Right ventricle myocardium inferior (tissue), 1 donor: ENCODE results near the gene SMAD6. TPM values are rescaled to one million over a fixed set of nuclear protein-coding genes. Genes with fewer than 3 reads are reported as not detected.

ENCODE experiments used
- ATAC-seq: fragments of 200-7000 bp; cut with Tn5 transposase; one replicate; pipeline ENCODE4 v1.9.1; 2020; ENCODE audit warnings: mild to moderate bottlenecking, moderate library complexity
- DNase-seq: peaks from one replicate; pipeline ENCODE4 v3.0.0; 2021; ENCODE audit errors: missing footprints
- intact Hi-C: fragments of 100-400 bp; cut with DNase I; formaldehyde crosslinking; loops from one replicate; pipeline ENCODE4 v1.11.0; 2022
- total RNA-seq: library from RNA; stranded (reverse); fragmentation: NEBNext Ultra II Directional; extraction: Animal tissue kit (Norgen Biotek cat#: 25700); gene quantifications from one replicate; pipeline ENCODE4 v1.2.1, GENCODE V29; 2021
- donor health status: DM: no; HTN: yes; CAD: no; lungs with severe emphysema.

The SMAD6 gene
- total RNA-seq, 1 donor from 2014 or later: 16.2 TPM

DNA sequence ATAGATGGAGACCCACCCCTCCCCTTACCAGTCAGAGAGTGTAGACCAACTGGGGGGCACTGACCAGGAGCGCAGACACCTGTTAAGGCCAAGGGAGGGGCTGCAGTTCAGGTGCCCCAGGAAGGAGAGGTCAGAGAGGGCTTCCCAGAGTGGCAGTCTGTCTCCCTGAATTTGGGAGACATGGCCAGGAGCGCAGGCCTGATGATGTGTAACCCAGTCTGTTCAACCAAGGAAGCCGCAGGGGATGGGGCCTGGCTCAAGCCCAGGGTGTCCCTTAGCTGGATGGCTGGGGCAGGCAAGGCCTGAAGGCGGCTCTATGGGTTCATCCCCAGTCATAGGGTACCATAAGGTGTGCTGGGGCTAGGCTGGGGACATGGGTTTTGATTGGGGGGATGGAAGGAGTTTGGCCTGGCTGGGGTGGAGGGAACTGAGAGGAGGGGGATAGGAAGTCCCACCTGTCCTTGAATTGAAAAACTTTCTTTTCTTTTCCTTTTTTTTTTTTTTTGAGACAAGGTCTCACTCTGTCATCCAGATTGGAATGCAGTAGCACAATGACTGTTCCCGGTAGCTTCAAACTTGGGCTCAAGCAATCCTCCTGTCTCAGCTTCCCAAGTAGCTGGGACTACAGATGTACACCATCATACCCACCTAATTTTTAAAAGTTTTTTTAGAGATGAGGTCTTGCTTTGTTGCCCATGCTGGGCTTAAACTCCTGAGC lies 75.7 kb downstream of the SMAD6 start:
- no peak for DNase-seq
- intact Hi-C loops: no loop called here
- ATAC-seq: no peak

DNA sequence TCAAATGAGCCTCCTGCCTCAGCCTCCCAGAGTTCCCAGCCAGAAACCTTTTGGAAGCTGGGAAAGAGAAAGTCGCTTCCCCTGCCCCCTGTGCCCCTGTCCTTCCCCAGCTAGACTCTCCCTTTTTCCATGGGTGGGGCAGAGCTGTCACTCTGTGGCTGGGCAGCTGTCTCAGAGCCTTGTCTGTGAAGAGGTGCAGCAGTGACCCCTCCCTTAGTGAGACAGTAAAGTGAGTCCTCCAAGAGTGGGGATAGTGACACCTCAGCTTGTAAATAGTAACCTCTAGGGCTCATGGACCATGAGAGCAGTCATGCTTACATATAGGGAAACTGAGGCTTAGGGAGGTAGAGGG lies 76.3 kb downstream of the SMAD6 start:
- no peak for ATAC-seq
- intact Hi-C loops: no loop called here

DNA sequence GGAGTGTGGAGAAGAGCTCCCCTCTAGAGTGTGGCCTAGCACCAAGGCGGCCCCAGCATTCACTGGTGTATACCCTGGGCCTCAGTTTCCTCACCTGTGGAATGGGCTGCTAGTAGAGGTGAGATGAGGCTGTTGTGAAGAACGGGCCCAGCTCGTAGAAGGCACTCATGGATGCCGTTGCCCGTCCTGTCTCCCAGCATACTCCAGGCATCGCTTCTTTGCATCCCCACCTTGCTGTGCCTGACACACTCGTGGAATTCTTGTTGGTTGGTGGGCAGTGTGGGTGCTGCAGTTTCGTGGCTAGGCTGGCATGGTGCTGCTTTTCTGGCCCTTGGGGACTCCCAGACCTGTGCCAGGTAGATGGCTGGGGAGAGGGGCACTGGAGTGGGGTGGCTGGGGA lies 76.7 kb downstream of the SMAD6 start:
- ATAC-seq (no peak), DNase-seq (no peak)
- intact Hi-C loops: no loop called here

More for the DNA sequence above, 76.3 kb downstream of the SMAD6 start:
- DNase-seq: no peak

DNA sequence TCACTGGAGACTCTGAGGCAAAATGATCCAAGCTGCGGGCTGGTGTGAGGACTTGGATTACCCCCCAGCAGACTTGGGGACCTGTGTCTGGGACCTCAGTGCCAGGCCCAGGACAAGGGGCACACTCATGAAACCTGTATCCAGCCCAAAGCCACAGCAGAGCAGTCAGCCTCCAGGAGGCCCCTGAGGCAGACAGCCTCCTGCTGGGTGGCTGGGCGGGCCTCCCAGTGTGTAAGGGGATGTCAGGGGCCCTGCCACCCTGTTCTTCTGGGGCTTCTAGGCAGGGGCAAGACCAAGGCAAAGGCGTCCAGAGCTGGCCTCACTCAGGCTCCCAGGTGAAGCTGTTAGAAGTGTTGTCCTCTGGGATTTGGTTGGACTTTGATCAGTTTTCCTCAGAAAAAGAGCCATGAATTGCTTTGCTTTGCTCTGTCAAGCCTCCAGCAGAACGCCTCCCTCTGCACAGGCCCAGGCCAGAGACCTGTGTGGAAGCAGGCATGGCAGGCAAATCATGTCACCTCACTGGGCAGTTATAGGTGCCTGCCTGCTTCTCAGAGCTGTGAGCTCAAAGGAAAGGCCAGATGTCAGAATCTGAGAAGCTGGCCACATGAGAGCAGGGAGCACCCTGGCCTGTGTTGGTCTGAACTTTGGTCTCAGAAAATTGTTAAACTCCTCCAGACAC lies 77.4 kb downstream of the SMAD6 start:
- intact Hi-C loops: no loop called here
- ATAC-seq (no peak), DNase-seq (no peak)

DNA sequence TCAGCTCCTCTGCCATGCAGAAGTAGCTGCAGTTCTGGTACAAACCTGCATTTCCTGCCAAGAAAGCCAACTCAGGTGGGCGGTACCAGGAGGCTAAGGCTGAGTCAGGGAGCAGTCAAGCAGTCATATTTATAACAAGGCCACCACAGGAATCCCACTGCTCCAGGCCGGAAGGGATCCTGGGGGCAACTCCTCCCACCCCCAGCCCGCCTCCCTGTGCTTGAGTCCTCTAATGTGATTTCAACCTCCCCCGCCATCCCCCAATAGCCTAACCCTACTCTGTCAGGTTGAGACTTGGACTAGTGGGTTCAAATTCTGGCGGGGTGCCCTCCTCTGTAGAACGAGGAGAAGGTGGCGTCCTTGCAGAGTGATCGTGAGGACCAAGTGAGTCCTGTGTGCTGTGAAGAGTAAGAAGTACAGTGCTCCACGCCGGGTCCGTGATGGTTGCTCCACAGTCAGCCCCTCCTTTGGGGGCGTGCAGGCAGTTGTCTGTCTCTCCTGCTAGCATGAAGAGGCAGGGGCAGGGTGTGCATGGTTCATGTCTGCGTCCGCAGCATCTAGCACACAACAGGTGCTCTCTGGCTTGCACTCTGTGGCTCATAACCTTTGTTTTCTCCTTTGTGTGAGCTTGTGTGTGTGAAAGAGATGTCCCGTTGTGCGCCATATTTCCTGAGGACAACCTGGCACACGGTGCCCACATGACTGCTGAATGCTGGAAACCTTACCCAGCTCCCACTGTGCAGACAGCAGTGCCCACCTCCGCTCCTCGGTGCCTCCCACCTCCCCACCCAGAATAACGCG lies 78.3 kb downstream of the SMAD6 start:
- DNase-seq: no peak
- ATAC-seq: no peak
- intact Hi-C loops: no loop called here

DNA sequence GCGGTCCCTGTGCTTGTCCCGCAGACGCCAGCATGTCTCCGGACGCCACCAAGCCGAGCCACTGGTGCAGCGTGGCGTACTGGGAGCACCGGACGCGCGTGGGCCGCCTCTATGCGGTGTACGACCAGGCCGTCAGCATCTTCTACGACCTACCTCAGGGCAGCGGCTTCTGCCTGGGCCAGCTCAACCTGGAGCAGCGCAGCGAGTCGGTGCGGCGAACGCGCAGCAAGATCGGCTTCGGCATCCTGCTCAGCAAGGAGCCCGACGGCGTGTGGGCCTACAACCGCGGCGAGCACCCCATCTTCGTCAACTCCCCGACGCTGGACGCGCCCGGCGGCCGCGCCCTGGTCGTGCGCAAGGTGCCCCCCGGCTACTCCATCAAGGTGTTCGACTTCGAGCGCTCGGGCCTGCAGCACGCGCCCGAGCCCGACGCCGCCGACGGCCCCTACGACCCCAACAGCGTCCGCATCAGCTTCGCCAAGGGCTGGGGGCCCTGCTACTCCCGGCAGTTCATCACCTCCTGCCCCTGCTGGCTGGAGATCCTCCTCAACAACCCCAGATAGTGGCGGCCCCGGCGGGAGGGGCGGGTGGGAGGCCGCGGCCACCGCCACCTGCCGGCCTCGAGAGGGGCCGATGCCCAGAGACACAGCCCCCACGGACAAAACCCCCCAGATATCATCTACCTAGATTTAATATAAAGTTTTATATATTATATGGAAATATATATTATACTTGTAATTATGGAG lies 79.1 kb downstream of the SMAD6 start:
- ATAC-seq (no peak), DNase-seq (no peak)
- intact Hi-C loops: no loop called here

DNA sequence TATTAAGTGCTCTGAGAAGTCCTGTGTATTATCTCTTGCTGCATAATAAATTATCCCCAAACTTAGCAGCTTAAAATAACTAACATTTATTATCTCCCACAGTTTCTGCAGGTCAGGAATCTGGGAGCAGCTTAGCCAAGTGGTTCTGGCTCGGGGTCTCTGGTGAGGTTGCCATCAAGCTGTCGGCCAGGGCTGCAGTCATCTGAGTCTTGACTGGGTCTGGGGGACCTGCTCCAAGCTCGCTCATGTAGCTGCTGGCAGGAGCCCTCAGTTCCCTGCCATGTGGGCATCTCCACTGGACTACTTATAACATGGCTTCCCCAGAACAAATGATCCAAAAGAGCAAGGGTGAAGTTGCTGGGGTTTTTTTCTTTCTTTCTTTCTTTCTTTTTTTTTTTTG lies 80.7 kb downstream of the SMAD6 start:
- ATAC-seq (no peak), DNase-seq (no peak)
- intact Hi-C loops: no loop called here

DNA sequence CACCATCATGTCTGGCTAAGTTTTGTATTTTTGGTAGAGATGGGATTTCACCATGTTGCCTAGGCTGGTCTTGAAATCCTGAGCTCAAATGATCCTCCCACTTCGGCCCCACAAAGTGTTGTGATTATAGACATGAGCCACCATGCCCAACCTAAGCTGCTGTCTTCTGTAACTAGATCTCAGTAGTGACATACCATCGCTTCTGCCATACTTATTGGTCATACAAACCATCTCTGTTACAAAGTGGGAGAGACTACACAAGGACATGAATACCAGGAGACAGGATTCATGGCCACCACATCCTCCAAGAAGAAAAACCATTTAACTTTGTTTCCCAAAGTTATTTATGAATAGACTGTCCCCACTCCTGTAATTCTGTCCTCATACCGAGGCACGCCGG lies 81.3 kb downstream of the SMAD6 start:
- DNase-seq (no peak), ATAC-seq (no peak)
- intact Hi-C loops: no loop called here

DNA sequence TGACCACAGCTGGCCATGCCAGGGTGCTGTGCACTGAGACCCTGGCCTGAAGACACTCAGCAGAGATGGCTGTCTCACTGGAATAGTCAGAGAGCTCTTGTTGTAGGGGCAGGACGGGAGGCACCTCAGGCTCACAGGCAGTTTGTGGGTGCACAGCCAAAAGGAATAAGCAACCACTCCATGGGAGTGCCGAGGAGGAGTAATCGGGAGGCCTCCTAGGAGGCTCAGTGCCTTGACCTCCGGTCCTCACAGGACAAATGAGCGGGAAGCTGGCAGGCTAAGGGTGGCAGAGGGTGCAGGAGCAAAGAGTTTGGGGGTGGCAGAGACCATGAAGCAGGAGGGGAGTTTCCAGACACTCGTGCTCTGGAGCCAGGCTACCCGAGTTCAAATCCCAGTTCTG lies 81.7 kb downstream of the SMAD6 start:
- no peak for ATAC-seq
- DNase-seq: no peak
- intact Hi-C loops: no loop called here

DNA sequence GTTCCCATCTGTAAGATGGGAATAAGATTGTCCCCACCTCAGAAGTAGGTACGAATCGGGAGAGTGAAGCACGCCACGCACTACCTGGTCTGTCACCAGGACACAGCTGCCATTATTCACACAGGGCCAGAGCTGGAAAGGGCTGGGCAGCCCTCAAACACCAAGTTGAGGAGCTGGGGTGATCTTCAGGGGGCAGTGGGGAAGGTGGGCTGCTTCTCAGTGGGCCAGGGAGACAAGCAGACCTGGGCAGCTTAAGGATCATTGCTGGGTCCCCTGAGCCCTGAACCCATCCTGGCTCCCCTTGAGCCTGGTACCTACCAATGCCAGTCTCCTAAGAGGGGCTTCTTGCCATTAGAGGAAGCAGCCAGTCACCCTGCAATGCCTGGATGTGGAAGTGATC lies 82.1 kb downstream of the SMAD6 start:
- ATAC-seq (no peak), DNase-seq (no peak)
- intact Hi-C loops: no loop called here

DNA sequence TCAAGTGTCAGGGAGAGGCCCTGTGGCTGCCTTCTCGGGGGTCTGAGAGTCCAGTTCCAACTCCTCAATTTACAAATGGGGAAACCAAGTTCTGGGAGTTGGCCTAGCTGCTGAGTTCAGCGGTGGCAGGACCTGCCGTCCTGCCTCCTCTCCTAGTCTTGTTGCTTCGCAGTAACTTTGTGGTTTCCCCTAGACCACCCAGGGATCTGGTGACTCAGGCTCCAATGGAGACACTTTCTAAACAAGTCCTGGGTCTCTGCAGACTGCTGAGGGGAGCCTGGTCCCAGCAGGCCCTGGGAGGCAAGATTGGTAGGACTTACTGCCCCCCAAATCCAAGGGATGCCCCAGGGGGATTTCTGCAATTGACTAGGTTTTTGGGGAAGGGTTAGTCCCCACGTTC lies 83.6 kb downstream of the SMAD6 start:
- DNase-seq (no peak), ATAC-seq (no peak)
- intact Hi-C loops: no loop called here

DNA sequence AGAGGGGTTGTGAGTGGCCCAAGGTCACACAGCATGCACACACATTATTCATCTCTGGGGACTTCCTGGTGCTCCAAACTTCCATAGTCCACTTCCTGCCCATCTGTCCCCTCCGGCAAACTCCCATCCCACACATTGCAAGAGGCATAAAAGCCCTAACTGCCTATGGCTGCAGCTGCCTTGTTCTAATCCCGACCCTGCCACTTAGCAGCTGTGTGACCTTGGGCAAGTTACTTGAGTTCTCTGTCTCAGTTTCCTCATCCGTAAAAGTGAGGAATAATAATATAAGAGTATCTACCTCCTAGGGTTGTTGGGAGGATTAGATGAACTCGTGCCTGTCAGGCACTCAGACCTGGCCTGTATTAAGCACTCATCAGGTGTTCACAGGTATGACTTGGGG lies 84.2 kb downstream of the SMAD6 start:
- intact Hi-C loops: no loop called here
- ATAC-seq (no peak), DNase-seq (no peak)

DNA sequence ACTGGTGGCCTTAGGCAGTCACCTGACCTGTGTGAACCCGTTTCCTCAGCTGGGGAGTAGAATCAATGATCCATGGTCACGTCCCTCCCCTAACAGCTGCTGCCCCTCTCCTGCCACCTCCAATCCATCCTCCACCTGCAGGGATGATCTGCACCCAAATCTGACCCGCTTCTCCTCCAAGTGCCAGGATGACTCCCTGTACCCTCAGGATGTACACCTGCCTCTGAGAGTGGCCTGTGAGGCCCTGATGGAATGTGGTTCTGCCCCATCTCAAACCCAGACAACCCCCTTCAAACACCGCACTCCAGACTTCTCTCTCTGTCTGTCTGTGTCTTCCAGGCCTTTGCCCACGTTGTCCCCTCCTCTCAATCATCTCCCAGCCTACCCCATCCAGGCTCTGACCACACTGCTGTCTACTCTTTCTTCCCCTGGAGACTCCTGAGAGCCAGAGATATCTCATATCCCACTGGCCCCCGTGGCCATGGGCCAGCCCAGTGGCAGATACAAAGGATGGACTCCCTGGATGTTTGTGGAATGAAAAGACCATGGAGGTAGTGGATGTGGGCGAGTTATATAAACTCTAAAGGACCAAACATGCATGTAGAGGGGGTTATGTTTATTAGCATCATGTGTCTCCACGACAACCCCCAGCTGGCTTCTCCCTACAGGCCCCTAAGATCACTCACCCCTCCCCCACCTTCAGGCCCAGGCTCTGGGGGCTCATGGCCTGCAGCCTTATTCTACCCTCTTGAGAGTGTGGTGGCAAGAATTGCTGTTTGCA lies 84.9 kb downstream of the SMAD6 start:
- intact Hi-C loops: no loop called here
- DNase-seq (no peak), ATAC-seq (no peak)

DNA sequence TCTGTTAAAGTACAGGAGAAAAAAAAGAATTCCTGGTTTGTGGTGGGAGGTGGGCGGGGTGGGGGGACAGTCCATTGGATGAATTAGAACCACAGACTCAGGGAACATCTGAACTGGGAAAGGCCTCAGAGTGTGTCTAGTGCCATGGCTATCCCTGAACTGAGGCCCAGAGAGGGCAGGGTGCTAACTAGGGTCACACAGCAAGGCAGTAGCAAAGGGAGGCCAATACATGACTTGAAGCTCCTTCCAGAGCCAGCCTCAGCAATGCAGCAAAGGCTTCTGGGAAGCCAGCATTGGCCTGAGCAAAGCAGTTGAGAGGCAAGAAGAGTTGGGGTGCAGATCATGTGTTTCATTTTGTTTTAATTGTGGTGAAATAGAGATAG lies 85.4 kb downstream of the SMAD6 start:
- intact Hi-C loops: no loop called here
- DNase-seq (no peak), ATAC-seq (no peak)

DNA sequence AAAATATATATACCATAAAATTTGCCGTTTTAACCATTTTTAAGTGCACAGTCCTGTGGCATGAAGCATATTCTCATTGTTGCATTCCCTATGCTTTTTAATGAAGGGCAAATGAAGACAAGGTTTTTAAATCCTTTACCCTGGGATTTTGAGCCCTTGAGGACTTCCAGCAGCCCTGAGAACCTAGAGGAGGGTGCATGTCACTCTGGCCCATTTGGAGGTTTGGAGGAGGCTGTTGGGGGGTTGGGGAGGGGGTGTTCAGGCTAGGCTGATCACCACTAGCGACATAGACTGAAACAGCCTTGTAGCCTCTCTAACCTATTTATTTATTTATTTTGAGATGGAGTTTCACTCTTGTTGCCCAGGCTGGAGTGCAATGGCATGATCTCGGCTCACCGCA lies 86.0 kb downstream of the SMAD6 start:
- ATAC-seq (no peak), DNase-seq (no peak)
- intact Hi-C loops: no loop called here

DNA sequence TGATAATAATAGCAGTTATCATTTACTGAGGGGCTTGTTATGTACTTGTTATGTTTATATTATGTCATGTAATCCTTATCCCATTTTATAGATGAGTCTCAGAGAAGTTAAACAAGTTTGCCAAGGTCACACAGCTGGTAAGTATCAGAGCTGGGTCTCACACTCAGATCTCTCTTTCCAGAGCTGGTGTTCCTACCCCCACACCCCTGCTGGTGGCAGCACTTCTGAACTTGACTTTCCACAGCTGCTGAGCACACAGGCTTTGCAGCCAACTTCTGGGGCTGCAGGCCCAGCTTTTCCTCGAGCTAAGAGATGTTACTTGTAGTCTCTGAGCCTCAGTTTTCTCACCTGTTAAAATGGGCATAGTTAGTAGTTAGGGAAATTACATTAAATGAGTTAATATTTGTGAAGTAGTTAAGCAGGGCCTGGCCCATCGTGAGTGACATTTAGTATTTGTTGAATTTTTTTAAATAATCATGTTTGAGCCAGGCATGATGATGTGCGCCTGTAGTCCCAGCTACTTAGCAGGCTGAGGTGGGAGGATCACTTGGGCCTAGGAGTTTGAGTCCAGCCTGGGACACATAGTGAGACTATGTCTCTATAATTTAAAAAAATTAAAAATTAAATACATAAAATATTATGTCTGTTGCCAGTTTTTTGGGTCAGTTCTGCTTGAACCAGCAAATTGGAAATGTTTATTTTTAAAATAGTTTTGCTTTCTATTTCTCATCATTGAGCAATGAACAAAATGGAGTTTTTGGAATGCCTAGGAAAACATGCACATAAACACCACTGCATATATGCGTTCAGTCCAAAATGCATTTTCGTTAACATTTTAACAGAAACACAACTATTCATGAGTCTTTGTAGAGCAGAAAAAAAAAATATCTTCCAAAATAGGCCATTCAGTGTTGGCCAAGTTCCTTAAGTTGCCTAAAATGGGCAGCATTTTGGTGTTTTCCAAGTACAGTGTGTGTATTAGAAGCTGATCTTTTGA lies 87.3 kb downstream of the SMAD6 start:
- no peak for DNase-seq
- intact Hi-C loops: no loop called here
- ATAC-seq: peak; percentile 77

DNA sequence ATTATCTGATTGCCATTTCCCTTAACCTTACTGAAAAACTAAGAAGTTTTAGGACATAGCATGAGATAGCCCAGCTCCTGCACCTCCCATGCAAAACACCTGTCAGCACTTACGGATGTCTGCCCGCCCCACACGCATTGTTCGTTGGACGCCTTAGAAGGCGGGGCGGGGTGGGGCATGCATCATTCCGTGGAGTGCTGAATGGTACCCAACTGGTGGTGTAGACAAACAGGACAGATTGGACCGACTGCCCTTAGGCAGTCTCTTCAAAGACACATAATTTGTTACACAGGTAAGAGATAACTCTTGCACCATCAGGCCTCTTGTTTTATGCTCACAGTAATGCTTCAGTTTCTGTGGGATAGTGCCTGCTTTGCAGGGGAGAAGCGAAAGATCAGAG lies 93.8 kb downstream of the SMAD6 start:
- ATAC-seq (no peak), DNase-seq (no peak)
- intact Hi-C loops: no loop called here

DNA sequence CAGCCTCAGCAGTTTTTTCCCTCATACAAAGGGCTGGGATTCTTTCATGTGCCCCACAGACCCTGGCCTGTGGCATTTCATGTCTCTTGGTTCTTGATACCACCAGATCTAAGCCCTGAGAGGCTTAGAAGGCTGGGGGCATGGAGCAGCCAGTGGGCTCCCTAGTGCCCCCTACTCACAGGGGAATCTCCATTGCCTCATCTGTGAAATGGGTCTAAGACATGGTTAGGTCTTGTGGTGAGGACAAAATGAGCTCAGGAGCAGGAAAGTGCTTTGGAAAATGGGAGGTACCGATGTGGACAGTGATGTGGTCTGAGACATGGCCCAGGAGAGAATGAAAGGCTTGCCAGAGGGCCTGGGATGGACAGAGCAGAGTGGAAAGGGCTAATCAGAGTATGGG lies 94.3 kb downstream of the SMAD6 start:
- ATAC-seq (no peak), DNase-seq (no peak)
- intact Hi-C loops: no loop called here
